Left lobe of liver (tissue), 2 donors: Measurements from ENCODE around the gene ING3. TPM values are rescaled to one million over a fixed set of nuclear protein-coding genes. Genes with fewer than 3 reads are reported as not detected.
A peak's percentile ranks its signal among the peaks of the same experiment; 100 is the strongest.
"Not testable (repeated sequence)": the region's sequence is repeated elsewhere in the genome, so short reads cannot be mapped to it uniquely, and the experiment has no call there.

Source experiments
- ATAC-seq: fragments of 200-7000 bp; cut with Tn5 transposase; one replicate; pipeline ENCODE4 v1.9.1; 2020; ENCODE audit warnings: mild to moderate bottlenecking, moderate library complexity
- DNase-seq: peaks from one replicate; pipeline ENCODE4 v3.0.0-alpha.2; 2020; ENCODE audit warnings: low spot score
- total RNA-seq: library from RNA; stranded (reverse); gene quantifications from one replicate; pipeline ENCODE4 v1.2.1, GENCODE V29; 2021
- donor health status: DM: no; HTN: no; CAD: no; lungs with moderate emphysema.
- donor health status: DM: no; HTN: yes; CAD: no.

ING3 gene
- total RNA-seq, 1 donor from 2014 or later, result 5.4 TPM

GRCh38 chr7:120949998-120950538 lies 509 bp upstream of the ING3 start:
- ATAC-seq (no peak), DNase-seq (no peak)

- ATAC-seq (no peak), DNase-seq (no peak)
Measured at GRCh38 chr7:120951309-120951699, 727 bp downstream of the ING3 start.

DNA sequence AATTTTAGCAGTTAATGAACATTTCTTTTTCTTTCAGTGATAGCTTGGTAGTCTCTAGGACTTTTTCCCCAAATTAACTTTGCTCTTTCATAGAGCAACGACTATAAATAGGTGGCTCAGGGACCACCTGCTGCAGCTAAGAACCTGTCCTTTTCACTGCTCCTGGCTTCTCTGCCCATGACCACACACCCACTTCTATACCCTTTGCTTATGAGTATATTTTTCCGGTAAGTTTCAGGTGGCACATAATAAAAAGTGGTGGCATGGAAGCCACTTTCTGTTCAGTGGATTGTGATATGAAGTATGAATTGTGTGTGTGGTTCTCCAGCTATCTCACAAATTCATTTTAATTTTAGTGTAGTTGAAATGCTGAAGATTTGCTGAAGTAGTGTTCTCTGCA lies 1.2 kb downstream of the ING3 start:
- ATAC-seq (no peak), DNase-seq (no peak)

DNA sequence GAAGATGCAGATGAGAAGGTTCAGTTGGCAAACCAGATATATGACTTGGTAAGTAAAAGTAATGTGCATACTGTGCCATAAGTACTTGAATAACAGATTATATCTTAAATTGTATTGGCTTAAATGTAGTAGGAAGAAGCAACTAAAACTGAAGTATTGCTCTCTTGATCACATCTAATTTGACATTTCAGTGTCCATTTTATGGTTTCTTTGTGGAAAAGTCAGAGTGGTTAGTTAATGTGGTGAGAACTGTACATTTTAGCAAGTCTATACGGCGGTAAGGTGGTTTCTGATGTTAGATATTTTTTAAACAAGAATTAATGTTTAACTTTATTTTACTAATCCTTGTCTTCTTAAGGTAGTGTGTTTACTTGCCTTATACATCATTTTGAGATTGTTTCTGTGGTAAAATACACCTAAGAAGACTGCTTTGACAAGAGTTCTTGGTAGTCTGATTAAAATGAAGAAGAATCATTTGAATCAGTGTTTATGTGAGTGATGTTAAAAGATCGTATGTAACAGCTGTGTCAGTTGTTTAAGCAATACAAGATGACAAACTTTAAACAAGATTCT lies 5.1 kb downstream of the ING3 start:
- no peak for ATAC-seq

GRCh38 chr7:120959929-120960484 lies 9.4 kb downstream of the ING3 start:
- no peak for ATAC-seq
- DNase-seq, result no peak

More for the DNA sequence above, 5.1 kb downstream of the ING3 start:
- DNase-seq, result no peak

DNA sequence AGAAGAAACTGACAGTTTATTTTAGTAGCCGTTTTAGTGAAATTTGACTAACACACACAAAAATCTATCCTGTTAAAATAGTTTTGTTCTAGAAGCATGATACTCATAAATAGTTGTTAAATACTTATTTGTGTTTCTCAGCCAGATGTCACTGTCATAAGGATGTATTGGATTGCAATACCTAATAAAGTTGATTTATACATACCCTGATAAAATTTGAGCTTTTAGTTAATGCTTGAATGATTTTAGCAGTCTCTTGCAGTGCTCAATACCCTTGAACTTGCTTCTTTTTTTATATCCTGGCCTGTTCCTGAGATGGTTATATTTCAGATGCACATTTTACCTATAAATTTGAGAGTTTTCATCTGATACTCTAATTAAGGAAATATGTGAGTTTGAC lies 10.1 kb downstream of the ING3 start:
- DNase-seq (no peak), ATAC-seq (no peak)

GRCh38 chr7:120961638-120962173 lies 11.1 kb downstream of the ING3 start:
- DNase-seq, result no peak
- no peak for ATAC-seq

DNA sequence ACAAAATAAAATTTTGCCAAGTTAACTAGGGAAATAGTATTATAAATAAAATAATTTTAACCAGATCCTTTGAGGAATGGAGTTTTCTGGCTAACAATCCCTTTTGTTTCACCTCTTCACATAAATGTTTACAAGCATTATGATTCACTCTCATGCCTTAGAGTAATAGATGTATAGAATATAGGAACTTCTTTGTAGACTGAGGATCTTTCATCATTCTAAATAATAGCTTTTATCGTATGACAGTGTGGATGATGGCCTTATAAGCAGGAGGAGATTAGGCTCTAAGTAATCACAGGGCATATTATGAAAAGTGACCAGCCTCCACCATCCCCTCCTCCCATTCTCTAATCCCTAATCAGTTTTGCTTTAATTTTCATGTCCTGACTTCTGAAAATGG lies 13.5 kb downstream of the ING3 start:
- ATAC-seq (no peak), DNase-seq (no peak)

DNA sequence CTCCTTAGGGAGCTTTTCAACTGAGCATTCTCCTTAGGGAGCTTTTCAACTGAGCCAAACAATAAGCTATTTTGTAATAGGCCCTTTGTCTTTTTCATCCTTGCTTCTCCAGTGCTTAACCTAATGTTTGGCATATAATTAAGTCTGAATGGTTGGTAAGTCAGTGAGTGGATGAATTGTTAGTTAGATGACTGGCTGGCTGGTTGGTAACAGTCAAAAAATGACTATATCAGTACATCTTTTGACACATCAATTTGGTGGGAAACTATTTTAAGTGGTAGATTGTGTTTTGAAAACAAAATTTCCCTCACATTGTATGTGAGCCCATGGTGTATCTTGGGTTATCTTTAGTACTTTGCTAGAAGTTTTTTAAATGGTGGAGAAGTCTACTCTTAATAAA lies 16.4 kb downstream of the ING3 start:
- DNase-seq, result no peak

DNA sequence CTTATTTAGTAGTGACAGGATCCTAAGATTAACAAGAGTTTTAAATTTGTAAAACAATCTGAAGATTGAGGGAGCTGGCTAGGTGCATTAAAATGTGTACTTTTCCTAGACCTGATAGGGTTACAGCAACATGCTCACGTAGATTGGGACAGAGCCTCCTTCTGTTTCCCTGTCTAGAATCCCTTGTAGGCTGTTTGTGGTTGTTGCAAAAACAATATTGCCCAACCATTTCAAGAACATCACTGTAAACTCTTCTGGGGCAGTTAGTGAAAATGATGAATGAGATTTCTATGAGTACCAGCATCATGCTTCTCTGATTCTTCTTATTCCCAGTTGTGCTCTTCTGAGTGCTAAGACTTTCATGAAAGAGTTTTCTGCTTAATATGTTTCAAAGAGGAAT lies 23.3 kb downstream of the ING3 start:
- ATAC-seq (no peak), DNase-seq (no peak)

More for the DNA sequence above, 16.4 kb downstream of the ING3 start:
- ATAC-seq, result no peak

DNA sequence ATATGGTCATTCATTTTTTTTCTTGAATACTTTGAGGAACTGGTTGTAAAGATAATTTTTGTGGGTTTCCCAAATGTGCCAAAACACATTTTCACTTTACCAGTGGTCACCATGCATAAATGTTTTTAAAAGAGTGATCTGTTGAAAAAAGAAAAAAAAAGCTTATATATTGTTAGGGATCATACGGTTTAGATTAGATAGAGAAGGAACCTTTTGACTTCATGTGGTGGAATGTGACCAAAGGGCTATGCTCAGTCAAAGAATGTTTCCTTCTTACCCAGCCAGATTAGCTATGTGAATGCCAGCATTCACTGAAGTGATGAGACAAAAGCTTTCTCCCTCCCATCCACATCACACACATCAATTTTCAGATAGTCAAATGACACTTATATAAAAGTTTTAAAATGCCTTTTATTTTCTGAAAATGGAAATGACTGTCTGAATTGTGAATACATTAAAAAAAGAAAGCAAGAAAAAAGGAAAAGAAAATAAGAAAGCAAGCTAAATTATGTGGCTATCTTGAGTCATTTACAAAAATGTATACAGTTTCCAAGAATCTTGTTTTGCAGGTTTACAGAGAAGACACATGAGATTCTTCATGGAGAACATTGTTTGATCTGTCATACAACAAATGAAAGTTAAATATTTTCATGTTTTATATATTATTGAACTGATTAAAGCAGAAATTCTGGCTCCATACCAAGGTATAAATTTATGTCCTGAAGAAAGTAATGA lies 29.4 kb downstream of the ING3 start:
- ATAC-seq, result no peak

GRCh38 chr7:120981117-120981516 lies 30.5 kb downstream of the ING3 start:
- no peak for DNase-seq
- no peak for ATAC-seq

More for the DNA sequence above, 29.4 kb downstream of the ING3 start:
- DNase-seq, result no peak

- ATAC-seq (no peak), DNase-seq (no peak)
Measured at GRCh38 chr7:120981888-120982615, 31.5 kb downstream of the ING3 start.

DNA sequence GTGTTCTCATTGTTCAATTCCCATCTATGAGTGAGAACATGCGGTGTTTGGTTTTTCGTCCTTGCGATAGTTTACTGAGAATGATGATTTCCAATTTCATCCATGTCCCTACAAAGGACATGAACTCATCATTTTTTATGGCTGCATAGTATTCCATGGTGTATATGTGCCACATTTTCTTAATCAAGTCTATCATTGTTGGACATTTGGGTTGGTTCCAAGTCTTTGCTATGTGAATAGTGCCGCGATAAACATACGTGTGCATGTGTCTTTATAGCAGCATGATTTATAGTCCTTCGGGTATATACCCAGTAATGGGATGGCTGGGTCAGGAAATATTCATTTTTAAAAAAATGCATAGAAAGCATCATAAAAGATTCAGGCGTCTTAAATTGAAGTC lies 33.0 kb downstream of the ING3 start:
- ATAC-seq, DNase-seq: not testable (repeated sequence)

GRCh38 chr7:120984406-120984805 lies 33.8 kb downstream of the ING3 start:
- no peak for DNase-seq
- ATAC-seq, result no peak

DNA sequence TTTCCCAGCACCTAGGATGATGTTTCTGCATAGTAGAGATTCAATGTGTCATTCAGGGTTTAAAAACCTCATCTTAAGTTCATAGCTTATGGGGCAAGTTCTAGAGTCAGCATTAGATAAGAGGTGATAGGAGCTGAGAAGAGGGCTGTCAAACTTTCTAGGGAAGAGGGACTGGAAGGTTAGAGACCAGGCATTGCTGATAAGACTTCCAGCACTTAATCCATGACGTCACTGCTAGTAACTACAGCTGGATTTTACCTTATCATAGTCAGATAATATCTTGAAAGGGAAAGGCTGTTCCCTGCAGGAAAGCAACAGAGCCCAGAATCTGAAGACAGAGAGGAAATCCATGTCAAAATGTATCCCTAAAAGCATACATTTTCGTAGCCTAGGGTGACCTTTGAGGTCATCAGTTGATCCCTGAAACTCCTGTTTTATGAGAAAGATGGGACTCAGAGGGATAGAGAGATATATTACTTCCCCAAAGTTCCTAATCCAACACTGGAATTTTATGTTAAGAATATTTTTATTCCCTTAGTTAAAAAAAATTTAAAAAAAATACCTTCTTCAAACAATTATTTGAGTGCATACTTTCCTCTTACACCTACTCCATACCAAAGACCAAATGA lies 34.7 kb downstream of the ING3 start:
- DNase-seq (no peak), ATAC-seq (no peak)

DNA sequence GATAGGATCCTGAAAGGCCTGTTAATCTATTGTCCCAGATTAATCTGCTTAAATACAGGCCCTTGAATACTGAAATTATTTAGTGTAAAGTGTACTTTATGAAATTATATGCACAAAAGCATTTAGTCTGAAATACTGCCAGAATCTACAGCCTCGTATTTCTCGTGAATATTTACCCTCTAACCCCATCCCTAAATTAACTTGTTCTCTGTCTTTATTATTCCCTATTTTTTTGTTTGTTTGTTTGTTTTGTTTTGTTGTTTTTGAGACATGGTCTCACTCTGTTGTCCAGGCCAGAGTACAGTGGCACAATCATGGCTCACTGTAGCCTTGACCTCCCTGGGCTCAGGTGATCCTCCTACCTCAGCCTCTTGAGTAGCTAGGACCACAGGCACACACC lies 35.3 kb downstream of the ING3 start:
- ATAC-seq (no peak), DNase-seq (no peak)

- no peak for DNase-seq
- ATAC-seq, result no peak
Measured at GRCh38 chr7:120986650-120987049, 36.1 kb downstream of the ING3 start.

- ATAC-seq, result no peak
- no peak for DNase-seq
Measured at GRCh38 chr7:120987280-120987679, 36.7 kb downstream of the ING3 start.

DNA sequence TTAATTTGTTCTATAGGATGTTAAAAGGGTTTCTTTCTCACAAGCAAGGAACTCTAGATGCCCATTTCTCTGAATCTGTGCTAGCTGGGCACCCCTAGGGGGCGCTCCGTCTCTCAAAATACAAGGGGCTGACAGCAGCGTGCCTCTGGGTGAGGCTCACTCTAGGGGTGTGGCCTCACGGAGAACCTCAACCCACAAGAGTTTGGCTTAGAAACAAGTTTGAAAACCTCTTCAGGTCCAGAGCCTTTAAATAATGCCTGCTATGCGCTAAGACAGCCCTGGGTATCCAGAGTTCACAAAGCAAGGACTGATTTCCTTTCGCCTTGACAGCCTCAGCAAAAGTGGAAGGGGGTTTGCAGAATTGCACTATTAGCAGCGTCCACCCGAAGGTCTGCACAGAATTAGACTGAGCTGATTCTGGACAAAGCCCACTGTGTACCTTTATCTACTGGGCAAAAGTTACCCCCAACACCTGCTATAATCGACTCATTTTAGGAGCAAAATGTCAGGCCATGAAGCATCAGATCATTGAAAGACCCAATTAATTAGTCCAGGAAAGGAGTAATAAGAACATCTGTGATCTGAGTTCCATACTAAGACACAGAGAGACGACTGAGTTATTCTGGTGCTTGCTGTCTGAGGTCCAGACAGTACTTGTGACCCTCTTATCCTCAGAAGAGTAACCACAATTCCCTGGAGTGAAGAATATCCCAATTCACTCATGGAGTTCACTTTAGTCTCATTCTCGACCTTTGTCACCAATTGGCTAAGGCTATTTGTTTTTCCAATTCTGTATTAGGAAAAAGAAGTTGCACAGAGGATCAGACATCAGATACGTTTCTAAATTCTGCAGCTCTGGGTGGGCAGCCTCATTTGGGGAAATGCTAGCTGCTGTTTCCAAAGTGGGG lies 37.4 kb downstream of the ING3 start:
- DNase-seq, result peak; percentile 92
- peak; percentile 79 for ATAC-seq
